HepG2 (cell line): ENCODE data around the gene SYNGAP1. TPM values are rescaled to one million over a fixed set of nuclear protein-coding genes. Genes with fewer than 3 reads are reported as not detected.

ENCODE experiments used
- ATAC-seq: fragments of 200-7000 bp; cut with Tn5 transposase; 3 replicates; pipeline ENCODE4 v1.9.1; 2020; ENCODE audit warnings: mild to moderate bottlenecking, moderate library complexity
- BruUV-seq: library from RNA; stranded (reverse); fragments of 400-500 nt; replicated peaks from 2 replicates; lab custom pipeline; 2021; lab: Mats Ljungman, UMichigan
- CTCF ChIA-PET: fragments of 300-600 bp; formaldehyde crosslinking; extraction: SDS; loops from one replicate; lab custom pipeline; 2021; ENCODE audit warnings: low total read pairs, inconsistent platforms, low intra/inter-chr PET ratio; lab: Yijun Ruan, JAX
- POLR2A ChIA-PET: fragments of 350-600 bp; sonication (Branson Sonifier 250); formaldehyde crosslinking; loops from one replicate; lab custom pipeline; 2020; ENCODE audit warnings: antibody characterized with exemption, inconsistent platforms; lab: Yijun Ruan, JAX
- DNase-seq: peaks from one replicate; pipeline ENCODE4 v3.0.0-alpha.2; 2015; ENCODE audit warnings: low spot score
- FAIRE-seq: peaks from 3 replicates; lab custom pipeline; 2011; peaks lifted over from hg19 to GRCh38; lab: Jason Lieb, UNC
- H2AFZ ChIP-seq: one replicate; pipeline ENCODE4 v1.6.1; 2011; ENCODE audit warnings: low read length, inconsistent platforms
- H3K27ac ChIP-seq: fragments of 300-600 bp; 3 replicates; pipeline ENCODE4 v1.8.0; 2011; ENCODE audit warnings: mixed run types, mild to moderate bottlenecking, mixed read lengths, low read length, inconsistent platforms; ENCODE audit not compliant: insufficient read depth; ENCODE audit errors: extremely low read length
- H3K27me3 ChIP-seq, 2 experiments: fragments of 200-600 bp in 1 of 2; 2 replicates in 1 of 2; 3 replicates in 1 of 2; pipeline versions ENCODE4 v1.6.0 to v1.8.0; 2011; ENCODE audit warnings: low read length in 2 of 2, mild to moderate bottlenecking in 2 of 2, moderate library complexity in 2 of 2, inconsistent platforms in 1 of 2; ENCODE audit not compliant: insufficient read depth in 2 of 2, control insufficient read depth in 1 of 2
- H3K36me3 ChIP-seq, 2 experiments: fragments of 200-600 bp in 1 of 2; replicated peaks in 1 of 2; 2 replicates in 1 of 2; 3 replicates in 1 of 2; pipeline versions ENCODE4 v1.5.1 to v1.8.0; 2011; ENCODE audit warnings: low read length in 2 of 2, inconsistent platforms in 1 of 2; ENCODE audit not compliant: insufficient read depth in 2 of 2, control insufficient read depth in 1 of 2
- H3K4me1 ChIP-seq: 2 replicates; pipeline ENCODE4 v1.5.1; 2012; ENCODE audit warnings: low read length, inconsistent platforms; ENCODE audit not compliant: insufficient read depth
- H3K4me2 ChIP-seq: 2 replicates; pipeline ENCODE4 v1.6.0; 2011; ENCODE audit warnings: low read depth, low read length, inconsistent platforms
- H3K4me3 ChIP-seq, 3 experiments: fragments of 200-600 bp in 1 of 3; sonication (generic), shearing (Covaris generic) in 1 of 3; replicated peaks in 1 of 3; 2 replicates each; pipeline ENCODE4 v1.5.1; 2011 to 2016; ENCODE audit warnings: low read length in 3 of 3, inconsistent platforms in 2 of 3, low read depth in 2 of 3, mild to moderate bottlenecking in 2 of 3, control low read depth in 1 of 3, mixed read lengths in 1 of 3; ENCODE audit not compliant: insufficient read depth in 1 of 3
- H3K79me2 ChIP-seq: one replicate; pipeline ENCODE4 v1.6.1; 2011; ENCODE audit warnings: low read length, inconsistent platforms; ENCODE audit not compliant: insufficient read depth
- H3K9ac ChIP-seq: 2 replicates; pipeline ENCODE4 v1.6.0; 2011; ENCODE audit warnings: mild to moderate bottlenecking, low read depth, low read length, inconsistent platforms; ENCODE audit not compliant: insufficient read depth
- H3K9me3 ChIP-seq: 2 replicates; pipeline ENCODE4 v1.5.1; 2012; ENCODE audit warnings: mild to moderate bottlenecking, low read length
- H4K20me1 ChIP-seq: 2 replicates; pipeline ENCODE4 v1.6.0; 2011; ENCODE audit warnings: inconsistent platforms, mild to moderate bottlenecking, low read length, moderate library complexity; ENCODE audit not compliant: insufficient read depth
- NCOA5 ChIP-seq: sonication (generic); formaldehyde crosslinking; IDR thresholded peaks from 2 replicates; pipeline ENCODE4 v1.4.0; 2020; ENCODE audit warnings: missing genetic modification reagents
- PHF20 ChIP-seq: sonication (generic); formaldehyde crosslinking; IDR thresholded peaks from 2 replicates; pipeline ENCODE4 v1.5.0; 2020; ENCODE audit warnings: mild to moderate bottlenecking, missing genetic modification reagents
- RELA ChIP-seq: sonication (generic); formaldehyde crosslinking; IDR thresholded peaks from 2 replicates; pipeline ENCODE4 v1.4.0; 2020; ENCODE audit warnings: missing genetic modification reagents
- SP2 ChIP-seq: sonication (generic); formaldehyde crosslinking; IDR thresholded peaks from 2 replicates; pipeline ENCODE4 v1.5.1; 2020; ENCODE audit warnings: mild to moderate bottlenecking, missing genetic modification reagents
- ZNF234 ChIP-seq: sonication (generic); formaldehyde crosslinking; conservative IDR thresholded peaks from 2 replicates; pipeline ENCODE4 v1.5.1; 2020; ENCODE audit warnings: mild to moderate bottlenecking, missing genetic modification reagents
- ZNF546 ChIP-seq: sonication (generic); formaldehyde crosslinking; conservative IDR thresholded peaks from 2 replicates; pipeline ENCODE4 v1.8.1; 2023; ENCODE audit warnings: mild to moderate bottlenecking, missing genetic modification reagents
- ZNF776 ChIP-seq: sonication (generic); formaldehyde crosslinking; IDR thresholded peaks from 2 replicates; pipeline ENCODE4 v1.4.0; 2020; ENCODE audit warnings: mild to moderate bottlenecking, missing genetic modification reagents
- ZNF777 ChIP-seq: sonication (generic); formaldehyde crosslinking; IDR thresholded peaks from 2 replicates; pipeline ENCODE4 v1.4.0; 2020; ENCODE audit warnings: missing genetic modification reagents
- WGBS: methylation state at CpG from one replicate; pipeline ENCODE4 v1.1.6; 2017; ENCODE audit warnings: low lambda C conversion rate; 5-methylcytosine and 5-hydroxymethylcytosine counted together
- in situ Hi-C: cut with HindIII; loops from 2 replicates; pipeline ENCODE4 v1.10.0; 2017; ENCODE audit warnings: low pct_unique_long_range_greater_than_20kb; ENCODE audit not compliant: extremely low pct_ligation_motif_present
- intact Hi-C: fragments of 100-400 bp; cut with micrococcal nuclease; formaldehyde crosslinking; loops from one replicate; pipeline ENCODE4 v1.10.0; 2022; ENCODE audit not compliant: unreplicated experiment
- polyA plus RNA-seq, 8 experiments: library from polyadenylated mRNA; depleted of rRNA in 3 of 8; stranded (reverse) in 7 of 8; unstranded in 1 of 8; fragments of >200 nt; fragmentation: Illumina TruSeq in 4 of 8; extraction: Trizol in 4 of 8; gene quantifications; 2 replicates each; pipeline versions ENCODE4 v1.2.1 to v1.2.3, GENCODE V29; 2011 to 2016; ENCODE audit warnings: low read depth in 4 of 8, missing spikeins in 1 of 8, mixed read lengths in 1 of 8; ENCODE audit not compliant: insufficient read depth in 1 of 8
- total RNA-seq, 5 experiments: library from RNA; depleted of rRNA; stranded (reverse); fragments of >200 nt; fragmentation: Illumina TruSeq; extraction: Trizol; gene quantifications; 2 replicates each; pipeline ENCODE4 v1.2.3, GENCODE V29; 2016; ENCODE audit warnings: low read depth in 1 of 5
- TF ChIP-seq, protein P1 (sequence below): sonication (generic); formaldehyde crosslinking; IDR thresholded peaks from 2 replicates; pipeline ENCODE4 v1.5.1; 2020; ENCODE audit warnings: mild to moderate bottlenecking, moderate library complexity, missing genetic modification reagents

SYNGAP1 gene
- total and polyA plus RNA-seq, 2 of the 13 experiments (the other 11 are each of a cell fraction or from before 2014, with no cell fraction given), result 0.75 to 1.1 TPM

DNA sequence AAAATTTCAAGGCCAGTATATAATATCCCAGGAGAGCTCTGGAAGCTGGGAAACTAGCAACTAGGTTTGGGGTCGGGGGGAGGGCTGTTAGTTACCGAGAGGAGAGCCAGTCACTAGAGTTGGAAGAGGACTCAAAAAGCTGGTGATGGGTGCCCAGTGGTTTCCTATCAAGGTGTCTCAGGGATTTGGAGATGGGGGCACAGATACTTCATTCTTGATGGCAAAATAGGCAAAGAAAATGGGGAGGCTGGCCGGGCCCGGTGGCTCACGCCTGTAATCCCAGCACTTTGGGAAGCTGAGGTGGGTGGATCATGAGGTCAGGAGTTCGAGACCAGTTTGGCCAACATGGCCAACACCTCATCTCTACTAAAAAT is 8.2 kb upstream of the SYNGAP1 start:
- CTCF ChIA-PET, result no interaction called here
- H3K36me3 ChIP-seq, result peaks cover 19 to 44% of the 10 kb centered on the region in 2 experiments
- BruUV-seq, result no TSS peak

More for the DNA sequence above, 8.2 kb upstream of the SYNGAP1 start:
- peak overlapping the region; percentile 57 for H3K27ac ChIP-seq
- 86% methylated on average over 6 of the region's 6 CpGs for WGBS
- peak overlapping the region; percentile 85 to 87 (median 86) for H3K4me3 ChIP-seq
- H2AFZ ChIP-seq, result no peak overlapping the region
- H3K27me3 ChIP-seq, result no peaks in the 10 kb centered on the region
- intact Hi-C loops, result no loop called here
- H3K79me2 ChIP-seq, result peaks cover 16% of the 10 kb centered on the region
- no peak for TF ChIP-seq ZNF777
- no peak for TF ChIP-seq PHF20 (CRISPR knock-in tag)
- TF ChIP-seq, protein P1, sequence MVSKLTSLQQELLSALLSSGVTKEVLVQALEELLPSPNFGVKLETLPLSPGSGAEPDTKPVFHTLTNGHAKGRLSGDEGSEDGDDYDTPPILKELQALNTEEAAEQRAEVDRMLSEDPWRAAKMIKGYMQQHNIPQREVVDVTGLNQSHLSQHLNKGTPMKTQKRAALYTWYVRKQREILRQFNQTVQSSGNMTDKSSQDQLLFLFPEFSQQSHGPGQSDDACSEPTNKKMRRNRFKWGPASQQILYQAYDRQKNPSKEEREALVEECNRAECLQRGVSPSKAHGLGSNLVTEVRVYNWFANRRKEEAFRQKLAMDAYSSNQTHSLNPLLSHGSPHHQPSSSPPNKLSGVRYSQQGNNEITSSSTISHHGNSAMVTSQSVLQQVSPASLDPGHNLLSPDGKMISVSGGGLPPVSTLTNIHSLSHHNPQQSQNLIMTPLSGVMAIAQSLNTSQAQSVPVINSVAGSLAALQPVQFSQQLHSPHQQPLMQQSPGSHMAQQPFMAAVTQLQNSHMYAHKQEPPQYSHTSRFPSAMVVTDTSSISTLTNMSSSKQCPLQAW (CRISPR knock-in tag), result peak; percentile 30; the same call in 1 of the 2 replicates
- TF ChIP-seq ZNF776 (CRISPR knock-in tag), result no peak
- no peak for TF ChIP-seq SP2 (CRISPR knock-in tag)
- no peak for TF ChIP-seq ZNF234 (CRISPR knock-in tag)
- 0 out of 2 replicates have a peak, but pooled peaks have one; percentile 19 for TF ChIP-seq ZNF546 (CRISPR knock-in tag)
- TF ChIP-seq RELA (CRISPR knock-in tag), result no peak
- TF ChIP-seq NCOA5 (CRISPR knock-in tag), result no peak
- H4K20me1 ChIP-seq, result no peaks in the 10 kb centered on the region
- no peak for DNase-seq
- ATAC-seq, result no peak
- no peak for FAIRE-seq
- H3K9me3 ChIP-seq, result no peaks in the 10 kb centered on the region
- peaks cover 39% of the 10 kb centered on the region for H3K4me1 ChIP-seq
- H3K9ac ChIP-seq, result peak overlapping the region; percentile 82
- POLR2A ChIA-PET, result interaction anchor here (2.5 kb wide), 1 partner anchor 14 kb away, joined by 13 read pairs; no protein-coding TSS in a partner anchor
- peak overlapping the region; percentile 84 for H3K4me2 ChIP-seq
- in situ Hi-C loops, result loop anchor here (10.0 to 25.0 kb wide), 2 partner anchors 124 to 207 kb away; partner anchors contain the start of genes B3GALT4, HSD17B8, PFDN6 and RGL2
